ENCODE data around the gene NDFIP1.

DNA sequence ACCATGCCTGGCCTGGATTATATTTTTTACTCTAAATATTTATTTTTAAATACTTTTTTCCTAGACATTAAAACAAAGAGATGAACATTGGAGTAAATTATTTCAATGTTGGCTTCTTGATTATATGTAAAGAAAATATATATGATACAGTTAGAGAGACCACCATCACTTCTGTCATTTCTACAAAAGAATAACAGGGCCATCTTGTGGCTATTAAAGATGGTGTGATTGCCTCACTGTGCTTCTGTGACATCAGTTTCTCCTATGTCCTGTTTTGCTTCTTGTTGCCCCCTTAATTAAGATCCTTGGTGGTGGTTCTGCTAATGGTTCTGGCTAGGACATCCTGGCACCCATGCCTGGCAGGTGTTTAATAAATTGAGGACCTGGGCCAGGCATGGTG, 32.9 kb downstream of the NDFIP1 start:
- TF ChIP-seq ZNF530 (tag by site-specific recombination; IDR thresholded peaks at IDR 0.05; ENCODE audit: low read depth), result no peak
- TF ChIP-seq, protein P1, sequence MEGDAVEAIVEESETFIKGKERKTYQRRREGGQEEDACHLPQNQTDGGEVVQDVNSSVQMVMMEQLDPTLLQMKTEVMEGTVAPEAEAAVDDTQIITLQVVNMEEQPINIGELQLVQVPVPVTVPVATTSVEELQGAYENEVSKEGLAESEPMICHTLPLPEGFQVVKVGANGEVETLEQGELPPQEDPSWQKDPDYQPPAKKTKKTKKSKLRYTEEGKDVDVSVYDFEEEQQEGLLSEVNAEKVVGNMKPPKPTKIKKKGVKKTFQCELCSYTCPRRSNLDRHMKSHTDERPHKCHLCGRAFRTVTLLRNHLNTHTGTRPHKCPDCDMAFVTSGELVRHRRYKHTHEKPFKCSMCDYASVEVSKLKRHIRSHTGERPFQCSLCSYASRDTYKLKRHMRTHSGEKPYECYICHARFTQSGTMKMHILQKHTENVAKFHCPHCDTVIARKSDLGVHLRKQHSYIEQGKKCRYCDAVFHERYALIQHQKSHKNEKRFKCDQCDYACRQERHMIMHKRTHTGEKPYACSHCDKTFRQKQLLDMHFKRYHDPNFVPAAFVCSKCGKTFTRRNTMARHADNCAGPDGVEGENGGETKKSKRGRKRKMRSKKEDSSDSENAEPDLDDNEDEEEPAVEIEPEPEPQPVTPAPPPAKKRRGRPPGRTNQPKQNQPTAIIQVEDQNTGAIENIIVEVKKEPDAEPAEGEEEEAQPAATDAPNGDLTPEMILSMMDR (tag by site-specific recombination; IDR thresholded peaks at IDR 0.05), result no peak
- TF ChIP-seq ZFP3 (tag by site-specific recombination; IDR thresholded peaks at IDR 0.05; ENCODE audit: low read depth), result no peak
- no peak for TF ChIP-seq SETDB1 (IDR thresholded peaks at IDR 0.05; ENCODE audit: insufficient read length, low read length)

Measured in HEK293 (cell line).